Measurements from ENCODE around the gene ADORA2A. TPM values are rescaled to one million over a fixed set of nuclear protein-coding genes. Genes with fewer than 3 reads are reported as not detected.

The ADORA2A gene
- total RNA-seq, 4 donors from 2014 or later, result 2.6 to 4.2 (median 3.5) TPM

DNA sequence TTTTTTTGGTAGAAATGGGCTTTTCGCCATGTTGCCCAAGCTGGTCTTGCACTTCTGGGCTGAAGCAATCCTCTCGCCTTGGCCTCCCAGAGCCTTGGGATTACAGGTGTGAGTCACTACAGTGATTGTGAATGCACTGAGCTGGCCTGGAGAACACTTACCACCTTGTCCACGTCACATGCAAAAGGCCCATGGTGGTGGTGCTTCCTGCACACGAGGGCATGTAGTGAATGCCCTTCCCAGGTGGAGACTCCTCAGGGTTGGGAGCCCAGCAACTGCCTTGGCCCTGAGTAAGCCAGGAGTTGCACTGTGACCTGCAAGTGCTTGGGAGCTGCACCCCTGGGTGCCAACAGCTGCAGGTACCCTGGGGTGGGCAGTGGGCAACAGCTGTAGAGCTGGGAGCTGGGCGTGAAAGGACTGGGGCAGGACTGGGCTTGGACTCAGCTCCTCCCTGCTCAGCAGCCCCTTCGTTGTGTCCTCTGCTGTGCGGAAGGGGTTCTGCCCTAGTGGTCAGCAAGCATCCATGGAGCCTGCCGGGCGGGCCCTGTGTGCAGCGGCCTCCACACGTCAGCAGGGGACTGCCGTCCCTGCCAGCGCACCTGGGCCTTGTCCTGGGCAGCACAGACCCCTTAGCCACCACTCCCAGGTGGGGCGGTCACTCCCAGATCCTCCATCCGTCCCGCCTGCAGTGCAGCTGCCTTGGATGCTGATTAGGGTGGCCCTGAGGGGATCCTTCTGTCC is 9.3 kb upstream of the ADORA2A start:
- Histone ChIP-seq H3K27me3 (no peaks in the 10 kb centered on the region), H3K27ac (no peak overlapping the region), H3K9me3 (no peaks in the 10 kb centered on the region), H3K36me3 (peaks cover 0 to 62% (median 10%) of the 10 kb centered on the region in 3 donors), H3K4me1 (peaks cover 0 to 19% (median 0%) of the 10 kb centered on the region in 4 donors), H3K4me3 (no peak overlapping the region)
- DNase-seq (ENCODE audit: low spot score in 2 of 2), result no peak
- 85 to 87% methylated on average over 4 to 13 of the region's 16 CpGs for WGBS, 2 donors
- no peak for TF ChIP-seq POLR2A (IDR thresholded peaks at IDR 0.05)
- TF ChIP-seq, protein P1, sequence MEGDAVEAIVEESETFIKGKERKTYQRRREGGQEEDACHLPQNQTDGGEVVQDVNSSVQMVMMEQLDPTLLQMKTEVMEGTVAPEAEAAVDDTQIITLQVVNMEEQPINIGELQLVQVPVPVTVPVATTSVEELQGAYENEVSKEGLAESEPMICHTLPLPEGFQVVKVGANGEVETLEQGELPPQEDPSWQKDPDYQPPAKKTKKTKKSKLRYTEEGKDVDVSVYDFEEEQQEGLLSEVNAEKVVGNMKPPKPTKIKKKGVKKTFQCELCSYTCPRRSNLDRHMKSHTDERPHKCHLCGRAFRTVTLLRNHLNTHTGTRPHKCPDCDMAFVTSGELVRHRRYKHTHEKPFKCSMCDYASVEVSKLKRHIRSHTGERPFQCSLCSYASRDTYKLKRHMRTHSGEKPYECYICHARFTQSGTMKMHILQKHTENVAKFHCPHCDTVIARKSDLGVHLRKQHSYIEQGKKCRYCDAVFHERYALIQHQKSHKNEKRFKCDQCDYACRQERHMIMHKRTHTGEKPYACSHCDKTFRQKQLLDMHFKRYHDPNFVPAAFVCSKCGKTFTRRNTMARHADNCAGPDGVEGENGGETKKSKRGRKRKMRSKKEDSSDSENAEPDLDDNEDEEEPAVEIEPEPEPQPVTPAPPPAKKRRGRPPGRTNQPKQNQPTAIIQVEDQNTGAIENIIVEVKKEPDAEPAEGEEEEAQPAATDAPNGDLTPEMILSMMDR (IDR thresholded peaks at IDR 0.05), result no peak
- TF ChIP-seq EP300 (IDR thresholded peaks at IDR 0.05), result no peak

DNA sequence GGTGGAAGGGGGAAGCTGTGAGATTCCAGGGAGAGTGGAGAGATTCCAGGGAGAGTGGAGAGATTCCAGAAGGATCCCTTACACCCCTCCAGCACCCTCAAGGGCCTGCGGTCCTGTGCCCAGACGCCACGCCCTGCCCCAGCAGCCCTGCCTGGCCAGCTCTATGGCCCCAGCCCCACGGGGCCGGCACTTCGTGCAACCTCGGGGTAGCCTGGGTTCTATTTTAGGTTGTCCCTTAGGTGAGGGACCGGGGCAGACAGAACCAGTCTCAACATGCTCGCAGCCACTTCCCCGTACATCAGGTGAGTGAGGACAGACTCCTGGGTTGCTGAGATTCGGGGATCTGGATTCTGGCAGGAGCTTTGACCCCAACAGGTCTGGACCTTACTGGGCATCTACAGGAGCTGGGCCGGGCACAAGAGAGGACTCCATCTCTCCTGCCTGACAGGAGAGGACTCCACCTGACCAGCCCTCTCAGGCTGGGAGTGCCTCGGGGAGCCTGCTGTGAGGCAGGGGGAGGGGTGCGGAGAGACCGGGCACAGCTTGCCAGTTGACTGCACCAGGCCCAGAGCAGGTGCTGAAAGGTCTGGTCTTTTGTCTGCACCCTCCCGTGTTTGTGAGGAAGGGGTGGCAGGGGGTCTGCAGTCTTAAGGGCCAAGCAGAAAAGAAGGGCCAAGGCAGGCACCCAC is 8.5 kb upstream of the ADORA2A start:
- Histone ChIP-seq H3K9me3 (no peaks in the 10 kb centered on the region), H3K4me3 (no peak overlapping the region), H3K4me1 (peaks cover 0 to 26% (median under 1%) of the 10 kb centered on the region in 4 donors), H3K36me3 (peaks cover 0 to 53% (median 10%) of the 10 kb centered on the region in 3 donors), H3K27ac (no peak overlapping the region), H3K27me3 (peaks cover 0 to 3% of the 10 kb centered on the region in 2 donors)
- no peak for TF ChIP-seq POLR2A (IDR thresholded peaks at IDR 0.05)
- no peak for TF ChIP-seq EP300 (IDR thresholded peaks at IDR 0.05)
- no peak for DNase-seq (ENCODE audit: low spot score in 2 of 2)
- WGBS, 2 donors, result 69 to 72% methylated on average over 13 to 15 of the region's 16 CpGs

DNA sequence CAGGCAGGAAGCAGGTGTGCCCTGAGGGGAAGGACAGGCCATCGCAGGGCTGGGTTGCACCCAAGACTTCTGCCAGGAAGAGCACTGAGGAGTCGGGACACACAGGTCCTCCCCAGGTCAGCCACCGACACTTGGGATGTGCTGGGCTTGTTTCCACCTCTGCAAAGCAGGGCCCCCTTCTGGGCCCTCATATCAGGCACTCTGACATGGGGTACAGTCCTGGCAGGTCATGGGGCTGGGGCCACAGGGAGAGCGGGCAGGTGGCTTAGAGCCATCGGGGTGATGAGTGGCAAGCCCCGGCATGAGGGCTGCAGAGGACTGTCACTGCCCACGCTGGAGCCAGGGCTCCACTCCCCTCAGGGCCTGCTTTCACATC is 7.9 kb upstream of the ADORA2A start:
- H3K4me1 ChIP-seq, result peaks cover 0 to 31% (median 6%) of the 10 kb centered on the region in 4 donors
- H3K27ac ChIP-seq, result no peak overlapping the region
- no peak for DNase-seq (ENCODE audit: low spot score in 2 of 2)
- no peaks in the 10 kb centered on the region for H3K9me3 ChIP-seq
- H3K36me3 ChIP-seq, result peaks cover 0 to 48% (median 9%) of the 10 kb centered on the region in 3 donors
- 73 to 76% methylated on average over 5 to 7 of the region's 7 CpGs for WGBS, 2 donors
- no peak for TF ChIP-seq EP300 (IDR thresholded peaks at IDR 0.05)
- TF ChIP-seq, protein P1 (IDR thresholded peaks at IDR 0.05), result no peak
- TF ChIP-seq POLR2A (IDR thresholded peaks at IDR 0.05), result no peak
- H3K27me3 ChIP-seq, result peaks cover 0 to 7% of the 10 kb centered on the region in 2 donors
- no peak overlapping the region for H3K4me3 ChIP-seq

DNA sequence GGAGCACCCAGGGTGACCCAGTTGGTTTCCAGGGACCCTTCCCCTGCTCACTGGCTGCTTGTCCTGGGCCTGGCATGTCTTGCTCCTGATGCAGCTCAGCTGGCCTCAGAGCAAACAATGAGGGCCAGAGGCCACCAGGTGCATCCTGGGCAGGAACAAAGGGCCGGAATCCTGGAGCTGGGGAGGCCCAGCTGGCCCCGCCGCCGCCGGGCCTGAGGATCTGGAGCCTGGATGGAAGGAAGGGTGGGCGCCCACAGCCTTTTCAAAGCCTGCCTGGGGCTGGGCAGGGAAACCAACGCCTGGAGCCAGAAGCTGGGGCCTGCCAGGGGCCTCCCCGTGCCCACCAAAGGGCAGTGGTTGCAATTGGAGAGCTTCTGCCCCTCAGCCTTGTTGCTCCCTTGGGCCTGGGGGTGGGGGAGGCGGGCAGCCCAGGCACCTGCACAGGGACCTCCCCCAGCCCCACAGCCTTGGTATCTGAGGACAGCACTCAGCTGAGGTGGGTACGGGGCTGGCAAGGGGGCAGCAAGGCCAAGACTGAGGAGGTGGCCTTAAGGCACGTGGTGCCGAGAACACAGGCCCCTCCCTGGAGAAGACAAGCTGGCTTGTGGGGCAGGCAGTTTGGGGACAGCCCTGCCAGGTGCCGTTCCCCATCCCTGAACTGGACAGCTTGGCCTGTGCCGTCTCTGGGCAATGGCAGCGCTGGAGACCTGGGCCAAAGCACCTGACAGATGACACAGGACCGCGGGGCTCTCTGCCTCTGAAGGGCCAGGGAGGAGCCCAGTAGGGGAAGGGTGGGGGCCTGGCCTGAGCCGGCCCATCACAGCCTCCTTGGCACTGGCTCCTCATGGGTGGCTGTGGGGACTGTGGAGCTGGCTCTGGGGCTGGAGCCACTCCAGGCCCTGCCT is 7.1 kb upstream of the ADORA2A start:
- Histone ChIP-seq H3K36me3 (peaks cover 0 to 39% (median 6%) of the 10 kb centered on the region in 3 donors), H3K4me1 (peaks cover 0 to 37% (median 10%) of the 10 kb centered on the region in 4 donors), H3K27me3 (peaks cover 0 to 15% of the 10 kb centered on the region in 2 donors), H3K9me3 (no peaks in the 10 kb centered on the region), H3K27ac (peak overlapping the region in 2 of 4 donors; percentile 11 to 28), H3K4me3 (no peak overlapping the region)
- no peak for DNase-seq (ENCODE audit: low spot score in 2 of 2)
- 49 to 66% methylated on average over 7 to 11 of the region's 18 CpGs for WGBS, 2 donors
- TF ChIP-seq, protein P1 (IDR thresholded peaks at IDR 0.05), result no peak
- TF ChIP-seq EP300 (IDR thresholded peaks at IDR 0.05), result peak in 1 of 2 donors; percentile 54

DNA sequence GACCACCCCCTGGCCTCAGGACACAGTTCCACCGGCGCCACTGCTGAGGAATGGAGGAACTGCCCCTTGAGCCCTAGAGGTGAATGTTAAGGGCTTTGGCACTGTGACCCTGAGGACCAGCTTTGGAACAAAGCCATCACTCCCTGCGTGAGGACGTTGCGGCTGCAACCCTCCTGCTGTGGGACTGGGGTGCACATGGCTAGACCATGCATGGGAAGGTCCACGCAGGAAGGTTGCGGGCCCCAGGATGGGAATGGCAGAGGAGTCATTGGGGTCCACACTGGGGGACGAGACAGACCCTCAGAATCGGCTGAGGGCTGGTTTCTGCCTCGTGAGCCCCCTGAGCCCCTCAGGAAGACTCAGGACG is 6.4 kb upstream of the ADORA2A start:
- Histone ChIP-seq H3K4me3 (no peak overlapping the region), H3K9me3 (no peaks in the 10 kb centered on the region), H3K4me1 (peaks cover 0 to 39% (median 10%) of the 10 kb centered on the region in 4 donors), H3K27ac (peak overlapping the region in 1 of 4 donors; percentile 28), H3K36me3 (peaks cover 0 to 33% (median 1%) of the 10 kb centered on the region in 3 donors), H3K27me3 (peaks cover 0 to 17% of the 10 kb centered on the region in 2 donors)
- DNase-seq (ENCODE audit: low spot score in 2 of 2), result no peak
- 64 to 66% methylated on average over 6 to 10 of the region's 11 CpGs for WGBS, 2 donors
- TF ChIP-seq POLR2A (IDR thresholded peaks at IDR 0.05) (no peak), EP300 (IDR thresholded peaks at IDR 0.05) (no peak)
- TF ChIP-seq, protein P1 (IDR thresholded peaks at IDR 0.05), result no peak
